HG02870 (cell line): ENCODE data around the gene PTPRJ.

Source experiments
- ATAC-seq: cut with Tn5 transposase; IDR thresholded peaks from one replicate; pipeline ENCODE4 v1.9.1; 2021; ENCODE audit warnings: mild to moderate bottlenecking, moderate library complexity; ENCODE audit not compliant: unreplicated experiment

Gene PTPRJ

GRCh38 chr11:48056325-48057183, 76.2 kb downstream of the PTPRJ start:
- no peak for ATAC-seq

DNA sequence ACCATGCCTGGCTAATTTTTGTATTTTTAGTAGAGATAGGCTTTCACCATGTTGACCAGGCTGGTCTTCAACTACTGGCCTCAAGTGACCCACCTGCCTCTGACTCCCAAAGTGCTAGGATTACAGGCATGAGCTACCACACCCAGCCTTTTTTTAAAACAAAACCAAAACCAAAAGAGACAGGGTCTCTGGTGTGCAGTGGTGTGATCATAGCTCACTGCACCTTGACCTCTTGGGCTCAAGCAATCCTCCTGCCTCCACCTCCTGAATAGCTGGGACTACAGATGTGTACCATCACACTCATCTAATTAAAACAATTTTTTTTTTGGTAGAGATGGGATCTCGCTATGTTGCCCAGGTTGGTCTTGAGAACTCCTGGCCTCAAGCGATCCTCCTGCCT, 77.7 kb downstream of the PTPRJ start:
- ATAC-seq = no peak

DNA sequence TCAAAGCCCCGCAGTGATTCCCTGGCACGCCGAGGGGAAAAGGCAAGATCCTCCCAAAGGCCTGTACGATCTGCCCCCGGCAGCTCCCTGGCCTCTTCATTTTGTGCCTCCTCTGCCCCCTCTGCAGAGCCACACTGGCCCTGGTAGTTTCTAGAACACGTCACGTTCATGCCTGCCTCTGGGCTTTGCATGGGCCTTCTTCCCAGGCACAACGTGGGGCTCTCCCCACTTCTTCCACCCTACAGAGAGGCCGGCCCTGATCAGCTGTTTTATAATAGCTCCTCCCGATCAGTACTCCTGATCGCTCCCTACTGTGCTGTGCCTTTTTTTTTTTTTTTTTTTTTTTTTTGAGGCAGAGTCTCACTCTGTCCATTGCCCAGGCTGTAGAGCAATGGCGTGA, 78.4 kb downstream of the PTPRJ start:
- ATAC-seq = no peak

GRCh38 chr11:48062649-48063048, 82.3 kb downstream of the PTPRJ start:
- ATAC-seq = no peak

DNA sequence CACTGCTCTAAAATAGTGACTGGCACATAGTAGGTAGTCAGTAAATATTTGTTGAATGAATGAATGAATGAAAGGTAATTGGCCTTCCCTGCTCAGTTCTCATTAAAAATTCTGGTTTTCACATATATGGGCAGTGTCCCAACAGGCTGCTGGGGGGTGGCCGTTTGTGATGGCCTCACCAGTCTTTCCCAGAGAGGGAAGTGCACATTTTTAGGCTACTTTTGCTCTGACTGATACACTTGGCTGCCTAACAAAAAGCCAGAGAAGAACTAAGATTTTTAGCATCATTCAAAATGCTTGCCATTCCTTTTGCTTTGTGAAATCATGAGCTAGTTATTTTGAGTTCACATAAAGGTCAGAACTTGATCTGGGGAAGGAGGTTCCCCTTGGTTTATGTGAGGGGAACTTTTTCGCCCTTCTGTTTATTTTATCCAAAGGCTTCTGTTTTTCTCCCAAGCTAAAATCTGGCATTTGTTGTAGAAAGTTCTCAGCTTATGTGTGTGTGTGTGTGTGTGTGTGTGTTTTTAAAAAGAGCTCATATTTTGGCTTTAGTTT, 83.1 kb downstream of the PTPRJ start:
- ATAC-seq = no peak

DNA sequence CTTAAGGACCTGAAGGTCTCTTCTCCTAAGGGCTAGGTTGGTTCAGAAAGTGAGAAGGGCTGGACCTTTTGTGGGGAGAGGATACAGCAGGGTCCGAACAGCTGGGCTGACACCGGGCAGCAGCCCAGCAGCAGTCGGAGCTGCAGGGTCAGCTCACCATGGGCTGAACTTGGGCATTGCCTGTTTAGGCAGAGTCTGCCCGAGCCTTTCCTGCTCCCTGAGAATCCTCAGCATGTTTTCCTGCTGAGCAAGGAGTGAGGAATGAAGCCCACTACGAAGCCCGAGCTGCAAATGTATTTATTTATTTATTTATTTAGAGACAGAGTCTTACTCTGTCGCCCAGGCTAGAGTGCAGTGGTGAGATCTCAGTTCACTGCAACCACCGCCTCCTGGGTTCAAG, 83.9 kb downstream of the PTPRJ start:
- ATAC-seq = no peak

DNA sequence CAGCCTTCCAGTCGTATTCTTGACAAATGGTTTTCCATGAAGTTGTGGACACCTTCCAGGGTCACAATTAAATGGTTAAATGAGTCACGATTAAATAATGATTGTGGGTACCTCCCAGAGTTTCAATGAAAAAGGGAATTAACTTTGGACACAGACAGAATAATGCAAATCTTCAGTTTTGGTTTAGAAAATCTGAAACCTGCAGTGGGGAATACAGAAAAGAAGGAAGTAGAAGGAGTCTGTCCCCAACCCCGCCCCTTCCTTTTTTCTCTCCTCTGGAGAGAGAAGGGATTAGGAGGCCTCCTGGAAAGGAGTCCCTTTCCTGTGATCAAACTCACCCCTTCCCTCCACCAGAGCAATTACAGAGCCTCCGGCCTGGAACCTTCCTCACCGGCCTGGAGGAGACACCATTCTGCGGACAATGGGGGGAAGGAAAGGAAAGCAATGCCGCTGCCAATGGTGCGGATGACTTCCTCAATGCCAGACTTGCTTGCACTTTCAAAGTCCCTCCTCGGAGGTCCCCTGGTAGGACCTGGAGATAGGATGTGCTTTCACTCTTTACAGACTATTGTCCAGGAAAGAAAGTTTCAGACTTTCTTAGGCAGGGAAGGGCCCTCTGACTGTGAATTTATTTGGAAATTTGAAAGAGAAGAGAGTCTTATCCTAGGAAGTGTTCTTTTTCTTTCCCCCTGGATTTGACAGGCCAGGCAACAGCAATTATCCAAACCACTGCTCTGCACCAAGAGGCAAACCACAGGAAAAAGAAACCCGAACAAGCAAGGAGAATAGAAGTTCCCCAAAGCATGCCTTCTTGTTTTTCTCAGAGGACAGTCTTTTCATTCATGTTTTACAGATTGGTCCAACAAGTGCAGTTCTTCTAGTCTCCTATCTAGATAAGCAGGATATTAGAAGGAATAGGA, 86.8 kb downstream of the PTPRJ start:
- ATAC-seq = no peak

DNA sequence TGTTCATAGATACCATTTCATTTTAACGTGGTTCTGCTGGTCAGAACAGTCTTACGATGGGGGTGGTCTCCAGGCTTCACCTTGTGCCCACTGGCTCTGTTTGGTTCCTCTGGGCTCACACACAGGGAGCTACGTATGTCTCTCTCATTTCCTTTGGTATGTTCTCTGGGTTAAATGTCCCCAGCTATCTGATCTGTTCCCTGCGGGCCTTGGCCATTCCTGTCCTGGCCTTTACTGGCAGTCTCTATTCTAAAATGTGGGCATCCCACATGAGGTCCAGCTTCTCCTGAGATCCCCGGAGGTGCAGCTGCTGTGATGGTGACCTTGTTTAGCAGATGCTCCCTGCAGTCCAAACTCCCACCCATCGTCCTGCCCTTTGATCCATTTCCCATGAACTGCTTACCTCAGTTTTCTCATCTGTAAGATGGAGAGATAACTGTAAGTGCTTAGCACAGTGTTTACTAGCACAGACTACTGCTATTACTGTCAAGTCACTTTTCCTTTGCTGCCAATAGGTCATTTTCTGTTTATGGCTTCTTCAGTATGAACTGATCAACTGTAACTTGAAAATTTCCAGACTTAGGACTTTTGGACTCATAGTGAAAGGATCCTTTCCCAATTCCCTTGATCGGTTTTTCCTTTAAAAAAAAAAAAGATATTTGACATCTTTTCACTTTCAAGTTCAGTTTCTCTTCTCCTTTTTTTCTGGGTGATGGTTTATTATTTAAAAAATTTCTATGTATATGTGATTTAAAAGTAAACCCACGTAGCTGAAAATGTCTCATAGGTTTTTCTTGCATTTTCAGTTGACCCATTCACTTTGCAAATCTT, 92.9 kb downstream of the PTPRJ start:
- no peak for ATAC-seq

- peak; percentile 62 for ATAC-seq
Measured at GRCh38 chr11:48074425-48075181, 94.2 kb downstream of the PTPRJ start.

DNA sequence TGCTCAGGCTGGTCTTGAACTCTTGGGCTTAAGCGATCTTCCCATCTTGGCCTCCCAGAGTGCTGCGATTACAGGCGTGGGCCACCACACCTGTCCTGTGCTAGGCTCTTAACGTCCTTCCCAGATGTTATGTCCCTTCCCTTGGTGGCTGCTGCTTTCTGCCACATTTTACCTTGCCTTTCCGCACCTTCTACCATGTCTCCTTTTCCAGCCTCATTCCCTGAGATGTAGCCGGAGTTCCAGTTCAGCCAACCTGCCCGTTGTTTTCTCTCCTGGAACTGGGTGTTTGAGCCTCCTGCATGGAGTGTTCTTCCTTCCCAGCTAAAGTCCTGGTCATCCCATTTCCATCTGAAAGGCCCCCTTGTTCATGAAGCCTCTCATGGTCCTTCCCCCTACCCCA, 95.3 kb downstream of the PTPRJ start:
- no peak for ATAC-seq

- no peak for ATAC-seq
Measured at GRCh38 chr11:48077251-48077650, 96.9 kb downstream of the PTPRJ start.

GRCh38 chr11:48078689-48079088, 98.3 kb downstream of the PTPRJ start:
- no peak for ATAC-seq

GRCh38 chr11:48079596-48079995, 99.2 kb downstream of the PTPRJ start:
- no peak for ATAC-seq

- ATAC-seq = no peak
Measured at GRCh38 chr11:48080301-48080861, 100.0 kb downstream of the PTPRJ start.

DNA sequence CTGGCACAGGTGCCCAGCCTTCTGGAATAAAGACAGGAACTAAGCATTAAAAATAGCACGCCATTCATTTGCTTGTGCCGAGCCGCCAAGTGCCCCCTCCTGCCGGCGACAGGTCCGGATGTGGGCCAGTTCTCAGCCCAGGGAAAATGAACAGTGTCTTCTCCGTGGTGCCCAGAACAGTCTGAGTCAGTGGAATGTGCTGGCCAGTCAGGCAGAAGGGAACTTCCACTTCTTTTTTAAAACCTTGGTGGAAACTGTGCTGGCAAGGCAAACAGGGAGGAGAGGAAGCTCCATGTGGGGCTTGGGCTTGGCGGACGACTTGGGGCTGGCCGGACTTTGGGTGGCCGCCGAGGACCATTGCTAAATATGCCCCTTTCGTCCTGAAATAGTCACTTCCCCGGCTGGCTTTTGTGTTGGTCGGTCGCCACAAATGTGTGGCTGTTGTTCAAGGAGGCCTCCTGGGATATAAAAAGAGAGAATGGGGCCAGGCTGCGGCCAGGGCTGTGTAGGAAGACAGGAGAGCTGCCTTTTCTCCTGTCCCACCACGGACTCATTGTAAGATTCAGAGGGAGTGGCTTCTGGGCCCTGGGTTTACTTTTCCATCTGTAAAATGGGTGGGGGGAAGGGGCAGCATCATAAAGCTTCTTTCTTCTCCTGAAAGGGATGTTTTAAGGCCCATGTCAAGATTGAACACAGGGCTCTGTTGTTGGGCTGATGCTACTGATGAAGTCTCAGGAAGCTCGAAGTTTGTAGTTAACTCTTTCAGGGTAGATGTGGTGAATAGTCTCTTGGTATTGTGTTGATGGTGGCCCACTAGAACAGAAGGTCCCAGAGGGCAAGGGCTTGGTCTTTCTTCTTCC, 101.0 kb downstream of the PTPRJ start:
- no peak for ATAC-seq

- no peak for ATAC-seq
Measured at GRCh38 chr11:48082771-48083170, 102.4 kb downstream of the PTPRJ start.

DNA sequence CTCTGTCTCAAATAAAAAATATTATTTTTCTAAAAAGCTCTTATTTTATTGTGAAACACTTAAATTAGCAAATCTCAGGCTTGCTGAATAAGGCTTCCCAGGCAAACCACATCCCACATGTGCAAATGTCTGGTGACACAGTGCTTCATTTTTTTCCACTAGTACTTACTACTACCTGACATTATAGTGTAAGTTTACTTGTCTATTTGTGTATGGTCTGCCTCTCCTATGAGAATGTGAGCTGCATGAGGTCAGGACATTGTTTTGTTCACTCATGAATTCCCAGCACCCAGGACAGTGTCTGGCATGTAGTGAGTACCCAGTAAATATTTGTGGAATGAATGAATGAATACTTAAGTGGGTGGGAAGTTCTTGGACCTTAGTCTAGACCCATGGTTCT, 103.1 kb downstream of the PTPRJ start:
- ATAC-seq = no peak

GRCh38 chr11:48085688-48086087, 105.3 kb downstream of the PTPRJ start:
- no peak for ATAC-seq

- no peak for ATAC-seq
Measured at GRCh38 chr11:48087422-48087821, 107.1 kb downstream of the PTPRJ start.
